Hematopoietic multipotent progenitor cell treated with erythropoietin and hydrocortisone succinate and interleukin-3 and kit ligand, for 15 days (in vitro differentiated cells): ENCODE data around the gene MYO16.

Source experiments
- DNase-seq: peaks from one replicate; pipeline ENCODE4 v3.0.0-alpha.2; 2015; ENCODE audit warnings: low spot score

MYO16 gene

DNA sequence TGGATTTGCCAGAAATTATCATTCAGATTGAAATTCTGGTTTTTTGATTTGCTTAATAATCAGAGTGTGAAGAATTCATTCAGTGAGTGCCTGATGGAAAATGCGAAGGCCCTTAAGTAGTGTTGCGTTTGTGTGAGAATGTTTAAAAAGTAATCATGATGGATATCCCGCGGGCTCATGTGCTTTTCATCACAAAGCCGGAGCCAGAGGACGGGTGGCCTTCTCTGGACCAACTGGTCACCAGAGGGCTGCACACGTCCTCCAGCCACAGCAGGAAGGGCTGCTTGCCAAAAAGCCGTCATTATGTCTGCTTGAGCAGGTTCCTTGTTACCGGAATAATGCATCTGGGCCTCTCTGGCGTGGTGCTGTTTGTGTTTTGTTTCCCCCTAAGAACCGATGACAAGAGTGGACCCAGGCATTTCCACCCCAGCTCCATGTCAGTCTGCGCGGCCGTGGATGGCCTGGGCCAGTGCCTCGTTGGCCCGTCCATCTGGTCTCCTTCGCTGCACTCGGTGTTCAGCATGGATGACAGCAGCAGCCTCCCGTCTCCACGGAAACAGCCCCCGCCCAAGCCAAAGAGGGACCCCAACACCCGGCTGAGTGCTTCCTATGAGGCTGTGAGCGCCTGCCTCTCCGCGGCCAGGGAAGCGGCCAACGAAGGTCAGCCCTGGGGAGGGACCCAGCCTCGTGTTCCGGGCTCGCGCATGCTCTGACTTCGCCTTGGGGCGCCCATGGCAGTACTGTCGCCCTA, 497.7 kb downstream of the MYO16 start:
- DNase-seq: no peak

DNA sequence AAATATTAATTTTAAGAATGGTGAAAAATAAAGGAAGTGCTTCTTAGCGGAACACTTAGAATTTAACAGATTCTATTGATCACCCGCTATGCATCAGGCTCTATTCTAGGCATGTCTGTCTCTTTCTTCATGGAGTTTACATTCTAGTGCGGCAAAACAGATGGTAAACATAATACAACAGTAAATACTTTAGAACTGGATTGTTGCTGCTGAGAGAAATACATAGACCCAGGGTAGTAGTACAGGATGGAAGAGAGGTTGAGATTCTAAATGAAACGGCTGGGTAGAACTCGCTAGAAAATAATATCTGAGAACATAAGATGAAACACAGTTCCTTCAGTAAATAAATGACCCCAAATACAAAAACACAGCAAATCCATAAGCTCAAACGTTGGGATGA, 498.7 kb downstream of the MYO16 start:
- no peak for DNase-seq

DNA sequence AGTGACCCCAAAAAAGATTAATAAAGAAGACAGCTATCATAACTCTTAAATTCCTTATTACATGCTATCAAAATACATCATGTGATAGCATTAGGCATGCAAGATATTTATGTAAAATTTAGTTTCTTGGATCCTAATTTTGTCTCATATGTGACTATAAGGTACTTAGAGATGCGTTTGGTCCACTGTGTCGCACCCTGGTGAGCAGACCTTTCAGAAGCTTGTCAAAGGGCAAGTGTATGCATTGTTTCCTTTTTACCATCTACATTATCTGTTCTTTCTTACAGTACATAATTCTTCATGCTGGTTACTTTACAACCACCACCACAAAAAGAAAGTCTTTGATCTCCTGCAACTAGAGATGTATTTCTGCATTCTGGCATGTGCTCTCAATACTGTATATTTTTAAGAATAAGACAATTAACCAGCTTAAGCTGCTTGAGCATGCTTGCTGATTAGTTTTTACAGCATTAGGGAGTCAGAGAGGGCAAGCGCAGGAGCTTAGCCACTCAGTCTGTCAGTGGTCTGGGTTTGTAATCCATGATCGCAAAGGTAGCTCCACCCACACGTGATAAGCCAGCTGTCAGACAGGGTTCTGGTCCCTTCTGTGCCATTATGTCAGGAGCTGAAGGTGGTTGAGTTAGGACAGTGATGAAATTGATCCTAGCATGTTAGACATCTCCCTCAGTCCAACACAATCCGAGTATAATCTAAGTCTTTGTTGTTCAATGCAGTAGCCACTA, 500.9 kb downstream of the MYO16 start:
- no peak for DNase-seq

DNA sequence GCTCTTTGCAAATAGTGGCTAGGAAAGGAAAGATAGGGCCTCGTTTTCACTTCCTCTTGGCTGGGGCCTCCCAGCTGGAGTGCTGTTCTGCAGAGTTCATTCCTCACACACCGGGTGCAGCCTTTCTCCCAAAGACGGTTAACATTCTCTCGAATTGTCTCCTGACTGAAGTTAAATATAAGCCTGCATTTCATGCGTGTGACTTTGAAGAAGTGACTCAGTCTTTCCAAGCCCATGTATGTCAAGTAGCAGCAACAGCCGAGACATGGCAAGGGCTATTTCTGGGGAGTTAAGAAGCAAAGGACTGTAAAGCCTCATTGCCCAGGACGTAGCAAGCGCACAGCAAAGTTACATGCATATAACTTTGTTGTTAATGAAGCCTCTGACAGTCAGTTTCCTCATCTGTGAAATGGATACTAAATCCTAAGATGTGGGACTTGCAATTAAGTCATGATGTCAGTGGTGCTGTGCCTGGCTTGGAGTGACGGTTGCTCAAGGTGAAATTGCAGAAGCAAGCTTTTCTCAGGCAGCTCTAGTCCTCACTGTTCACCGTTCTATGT, 502.4 kb downstream of the MYO16 start:
- DNase-seq: no peak

DNA sequence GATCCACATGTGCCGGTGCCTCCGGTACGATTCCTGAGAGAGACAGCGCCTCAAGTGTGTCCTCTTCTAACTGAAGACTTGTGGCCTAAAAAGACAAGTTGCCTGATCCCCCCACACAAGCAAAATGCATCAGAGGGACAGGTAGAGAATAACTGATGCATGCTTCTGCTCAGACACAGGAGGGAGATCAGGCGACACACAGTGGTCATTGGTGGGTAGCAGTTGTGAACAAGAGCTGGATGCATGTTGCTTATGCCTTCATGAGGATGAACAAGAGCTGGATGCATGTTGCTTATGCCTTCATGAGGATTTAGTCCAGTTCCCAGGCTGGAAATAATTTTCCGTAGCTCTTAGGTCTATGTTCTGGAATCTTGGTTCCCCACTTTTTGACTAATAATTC, 505.6 kb downstream of the MYO16 start:
- DNase-seq: no peak

DNA sequence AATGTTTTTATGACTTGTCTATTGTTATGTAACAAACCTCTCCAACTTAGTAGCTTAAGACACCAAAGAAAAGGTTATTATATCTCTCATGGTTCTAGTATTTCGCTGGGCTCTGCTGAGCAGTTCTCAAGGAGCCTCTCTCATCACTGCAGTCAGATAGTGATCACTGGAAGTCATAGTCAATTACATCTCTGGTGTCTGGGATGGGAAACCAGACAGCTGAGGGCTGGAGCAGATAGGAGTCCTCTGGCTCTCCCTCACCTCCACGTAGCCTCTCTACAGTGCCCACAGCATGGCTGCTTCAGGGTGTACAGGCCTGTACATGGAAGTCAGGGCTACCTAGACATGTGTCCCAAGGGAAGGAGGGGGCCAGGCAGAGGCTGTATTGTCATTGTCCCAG, 507.5 kb downstream of the MYO16 start:
- DNase-seq: no peak

DNA sequence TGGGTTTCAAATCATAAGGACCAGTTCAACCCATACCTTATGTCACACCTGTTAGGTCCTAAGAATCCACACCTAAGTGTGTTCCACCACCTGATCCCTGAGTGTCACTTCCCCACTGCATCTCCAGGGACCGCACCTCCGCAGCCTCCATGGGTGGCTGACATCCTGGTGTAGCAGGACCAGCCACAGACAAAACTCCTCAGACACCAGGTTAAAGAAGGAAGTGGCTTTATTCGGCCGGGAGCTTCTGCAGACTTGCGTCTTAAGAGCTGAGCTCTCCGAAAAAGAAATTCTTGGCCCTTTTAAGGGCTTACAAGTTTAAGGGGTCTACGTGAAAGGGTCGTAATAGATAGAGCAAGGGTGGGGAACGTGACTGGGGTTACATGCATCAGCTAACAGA, 509.9 kb downstream of the MYO16 start:
- no peak for DNase-seq

DNA sequence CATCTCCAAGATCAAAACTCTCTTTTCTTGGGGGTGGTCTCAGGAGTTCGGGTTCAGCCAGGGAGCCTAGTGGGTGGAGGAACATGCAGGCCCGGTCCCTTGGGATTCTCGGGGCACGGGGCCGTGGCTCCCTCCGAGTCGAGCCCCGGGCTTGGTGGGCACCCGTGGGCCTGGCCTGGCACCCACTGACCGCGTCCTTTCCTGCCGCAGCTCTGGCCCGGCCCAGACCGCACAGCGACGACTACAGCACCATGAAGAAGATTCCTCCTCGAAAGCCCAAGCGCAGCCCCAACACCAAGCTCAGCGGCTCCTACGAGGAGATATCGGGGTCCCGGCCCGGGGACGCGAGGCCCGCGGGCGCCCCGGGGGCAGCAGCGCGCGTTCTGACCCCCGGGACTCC, 510.6 kb downstream of the MYO16 start:
- no peak for DNase-seq

DNA sequence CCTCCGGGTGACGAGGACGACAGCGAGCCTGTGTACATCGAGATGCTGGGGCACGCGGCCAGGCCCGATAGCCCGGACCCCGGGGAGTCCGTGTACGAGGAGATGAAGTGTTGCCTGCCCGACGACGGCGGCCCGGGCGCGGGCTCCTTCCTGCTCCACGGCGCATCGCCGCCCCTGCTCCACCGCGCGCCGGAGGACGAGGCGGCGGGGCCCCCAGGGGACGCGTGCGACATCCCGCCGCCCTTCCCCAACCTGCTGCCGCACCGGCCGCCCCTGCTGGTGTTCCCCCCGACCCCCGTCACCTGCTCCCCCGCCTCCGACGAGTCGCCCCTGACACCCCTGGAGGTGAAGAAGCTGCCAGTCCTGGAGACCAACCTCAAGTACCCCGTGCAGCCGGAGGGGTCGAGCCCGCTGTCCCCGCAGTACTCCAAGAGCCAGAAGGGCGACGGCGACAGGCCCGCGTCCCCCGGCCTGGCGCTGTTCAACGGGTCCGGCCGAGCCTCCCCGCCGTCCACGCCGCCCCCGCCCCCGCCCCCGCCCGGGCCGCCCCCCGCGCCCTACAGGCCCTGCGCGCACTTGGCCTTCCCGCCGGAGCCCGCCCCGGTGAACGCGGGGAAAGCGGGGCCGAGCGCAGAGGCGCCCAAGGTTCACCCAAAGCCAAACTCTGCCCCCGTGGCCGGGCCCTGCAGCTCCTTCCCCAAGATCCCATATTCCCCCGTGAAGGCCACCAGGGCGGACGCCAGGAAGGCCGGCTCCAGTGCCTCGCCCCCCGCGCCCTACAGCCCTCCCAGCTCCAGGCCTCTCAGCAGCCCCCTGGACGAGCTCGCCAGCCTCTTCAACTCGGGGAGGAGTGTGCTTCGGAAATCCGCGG, 511.3 kb downstream of the MYO16 start:
- no peak for DNase-seq

DNA sequence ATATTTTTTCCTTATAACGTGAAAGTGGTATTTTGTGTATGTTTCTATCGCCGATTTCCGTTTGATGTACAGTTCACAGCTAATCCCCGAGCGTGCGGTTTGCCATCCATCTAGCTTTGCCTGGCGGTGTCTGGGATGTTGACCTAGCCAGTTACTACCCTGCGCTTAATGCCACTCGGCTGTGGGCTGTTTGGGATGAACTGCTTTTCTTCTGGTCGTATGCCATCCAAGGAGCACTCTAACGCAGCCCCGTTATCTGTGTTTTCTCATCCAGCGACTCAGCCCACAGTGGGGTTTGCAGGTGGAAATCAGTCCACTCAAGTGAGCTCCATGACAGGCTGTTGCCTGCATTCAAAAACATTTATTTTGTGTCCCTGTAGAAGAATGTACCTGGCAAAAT, 512.3 kb downstream of the MYO16 start:
- no peak for DNase-seq

DNA sequence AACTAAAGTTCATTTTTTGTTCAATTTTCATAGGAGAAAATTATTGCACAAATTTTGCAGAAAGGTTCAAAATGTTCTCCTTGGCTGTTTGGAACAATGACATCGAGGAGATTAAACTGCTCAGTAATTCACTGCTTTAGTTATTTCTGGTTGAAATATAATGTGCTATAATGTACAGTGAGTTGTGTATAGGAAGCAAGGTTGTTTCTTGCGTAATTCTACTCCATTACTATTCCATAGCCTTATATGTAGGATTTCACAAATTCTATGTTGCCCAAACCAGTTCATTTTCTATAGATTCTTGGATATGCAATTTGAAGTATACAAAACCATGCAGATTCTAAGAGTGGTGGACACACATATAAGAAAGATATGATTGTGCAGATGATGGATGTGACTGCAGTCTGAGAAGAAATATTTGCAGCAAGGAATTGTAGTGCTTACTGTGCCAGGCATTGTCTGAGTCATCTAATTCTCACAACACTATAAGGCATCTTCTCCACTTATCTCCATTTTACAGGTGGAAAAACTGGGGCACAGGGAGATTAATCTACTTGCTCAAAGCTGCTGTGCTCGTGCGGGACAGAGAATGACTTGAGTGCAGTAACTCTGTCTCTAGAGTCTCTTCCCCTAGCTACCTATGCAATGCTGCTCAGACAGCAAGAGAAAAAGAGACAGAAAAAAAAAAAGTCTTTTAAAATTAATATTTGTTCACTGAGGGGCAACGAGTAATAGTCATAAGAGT, 515.5 kb downstream of the MYO16 start:
- DNase-seq: no peak

DNA sequence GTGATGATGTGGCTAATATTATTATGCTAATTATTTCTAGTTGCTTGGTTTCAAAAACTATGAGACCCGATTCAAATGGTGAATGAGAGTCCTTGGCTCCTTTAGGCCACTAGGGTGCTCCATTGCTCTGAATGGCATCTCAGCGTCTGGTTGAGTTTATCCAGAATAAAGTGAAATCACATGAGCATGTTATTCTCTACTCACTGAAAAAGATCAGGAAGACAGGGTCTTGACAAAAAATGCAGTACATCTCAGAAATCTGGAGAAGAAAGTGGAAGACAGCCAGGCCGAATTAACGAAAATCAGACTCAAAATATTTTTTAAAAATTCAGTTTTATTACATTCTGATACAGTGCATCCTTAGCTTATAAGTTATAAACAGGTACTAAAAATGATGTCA, 516.2 kb downstream of the MYO16 start:
- no peak for DNase-seq

DNA sequence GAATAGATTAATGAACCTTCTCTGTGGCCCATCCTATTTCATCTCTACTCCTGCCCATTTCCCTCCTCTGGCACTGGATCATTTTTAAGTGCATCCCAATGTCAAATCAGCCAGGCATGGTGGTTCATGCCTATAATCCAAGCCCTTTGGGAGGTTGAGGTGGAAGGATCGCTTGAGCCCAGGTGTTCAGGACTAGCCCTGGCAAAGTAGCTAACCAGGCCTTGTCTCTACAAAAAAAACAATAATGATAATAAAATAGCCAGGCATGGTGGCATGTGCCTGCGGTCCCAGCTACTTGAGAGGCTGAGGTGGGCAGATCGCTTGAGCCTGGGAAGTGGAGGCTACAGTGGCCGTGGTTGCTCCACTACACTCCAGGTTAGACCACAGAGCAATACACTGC, 517.0 kb downstream of the MYO16 start:
- DNase-seq: no peak

DNA sequence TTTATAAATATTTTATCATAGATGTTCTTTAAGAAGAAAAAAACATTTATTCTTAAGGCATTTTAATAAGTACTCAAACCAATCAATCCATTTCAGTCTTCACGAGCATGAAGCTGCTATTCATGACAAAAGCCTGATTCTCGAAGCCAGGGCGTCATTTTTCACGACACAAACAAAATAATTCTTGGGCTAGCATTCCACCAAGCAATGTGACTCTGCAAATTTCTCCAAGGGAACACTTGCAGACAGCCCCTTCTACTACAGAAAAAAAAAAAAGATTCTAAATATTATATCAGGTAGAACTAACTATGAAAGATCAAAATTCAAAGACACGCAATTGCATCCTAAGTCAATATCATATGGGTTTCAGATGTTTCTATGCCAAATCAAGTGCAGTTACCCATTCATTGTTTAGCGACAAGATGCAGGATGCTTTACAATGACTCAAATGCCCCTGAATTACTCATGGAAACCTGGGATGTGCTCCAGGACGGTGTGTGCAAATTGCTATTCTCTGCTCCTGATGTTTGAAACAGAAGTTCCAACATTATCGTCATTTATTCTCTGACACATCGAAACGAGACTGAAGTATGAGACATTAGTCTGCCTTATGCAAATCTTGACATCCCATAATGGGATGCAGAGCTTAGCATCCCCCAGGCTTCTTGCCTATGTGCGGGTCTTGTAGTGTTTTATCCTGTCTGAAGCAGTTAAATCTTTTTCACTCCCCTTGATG, 517.7 kb downstream of the MYO16 start:
- DNase-seq: no peak

DNA sequence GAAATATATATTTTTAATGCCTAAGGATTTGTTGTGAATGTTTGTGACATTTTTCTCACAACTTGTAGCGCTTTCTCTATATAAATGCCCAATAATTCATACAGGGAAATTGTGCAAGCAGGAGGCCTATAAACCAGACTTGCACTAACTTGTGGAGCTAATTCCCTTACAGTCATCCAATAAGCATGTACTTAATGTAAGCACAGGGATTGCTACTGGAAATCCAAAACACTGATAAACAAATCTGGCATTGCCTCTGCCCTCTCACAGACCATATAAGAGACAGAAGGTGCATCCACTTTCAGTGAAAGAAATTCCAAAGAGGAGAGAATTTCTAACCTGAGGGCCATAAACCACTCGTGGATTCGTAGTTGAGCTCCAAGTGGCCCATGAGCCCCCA, 518.8 kb downstream of the MYO16 start:
- no peak for DNase-seq

DNA sequence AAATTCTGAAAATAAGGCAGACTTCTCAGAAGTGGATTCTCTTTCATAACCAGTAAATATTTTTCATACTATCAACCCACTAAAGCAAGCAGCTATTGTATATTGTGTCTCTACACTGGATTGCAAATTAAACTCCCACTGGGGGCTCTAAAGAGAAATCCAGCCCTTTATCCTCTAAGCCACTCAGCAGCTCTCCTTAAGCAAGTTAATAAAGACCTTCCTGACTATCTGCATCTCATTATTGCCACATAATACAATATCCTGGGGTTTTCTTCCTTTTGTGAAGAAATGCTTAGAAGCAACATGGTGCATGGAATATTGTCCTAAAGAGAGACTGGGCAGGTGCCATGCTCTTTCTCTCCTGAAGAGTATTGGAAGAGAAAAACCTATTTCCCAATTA, 521.3 kb downstream of the MYO16 start:
- DNase-seq: no peak

DNA sequence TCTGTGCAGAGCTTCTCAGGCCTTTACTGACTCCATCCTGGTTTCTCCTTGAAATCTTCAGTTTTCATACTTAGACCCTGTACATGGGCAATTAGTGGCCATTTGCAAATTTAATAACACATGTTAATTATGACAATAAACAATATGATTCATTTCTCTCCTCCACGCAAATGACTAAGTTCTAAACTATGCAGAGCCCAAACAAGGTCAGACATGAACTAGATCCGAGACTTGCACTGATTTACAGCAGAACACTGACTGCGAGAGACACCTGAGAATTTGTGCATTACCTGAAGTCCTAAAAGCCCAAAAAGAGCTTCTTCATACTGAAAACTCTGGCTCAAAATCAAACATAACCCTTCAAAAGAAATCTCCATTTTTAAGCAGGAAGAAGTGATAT, 521.8 kb downstream of the MYO16 start:
- DNase-seq: no peak

DNA sequence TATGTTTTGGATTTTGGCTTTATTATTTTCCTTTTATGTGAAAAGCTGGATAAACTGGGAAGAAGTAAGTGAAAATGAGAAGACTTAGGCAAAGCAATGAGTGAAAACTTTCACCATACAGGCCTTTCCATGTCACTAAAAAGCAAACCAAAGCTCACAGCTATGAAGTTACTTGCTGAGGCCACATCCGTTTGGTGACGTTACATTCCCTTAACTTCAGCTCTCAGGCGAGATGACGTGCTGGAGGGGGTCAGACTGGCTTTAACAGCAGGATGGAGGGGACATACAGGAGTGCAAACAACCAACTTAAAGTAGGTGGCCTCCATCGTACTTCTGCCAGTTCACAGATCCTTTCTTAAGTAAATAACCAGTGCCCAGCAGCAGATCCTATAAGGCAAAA, 522.3 kb downstream of the MYO16 start:
- no peak for DNase-seq

DNA sequence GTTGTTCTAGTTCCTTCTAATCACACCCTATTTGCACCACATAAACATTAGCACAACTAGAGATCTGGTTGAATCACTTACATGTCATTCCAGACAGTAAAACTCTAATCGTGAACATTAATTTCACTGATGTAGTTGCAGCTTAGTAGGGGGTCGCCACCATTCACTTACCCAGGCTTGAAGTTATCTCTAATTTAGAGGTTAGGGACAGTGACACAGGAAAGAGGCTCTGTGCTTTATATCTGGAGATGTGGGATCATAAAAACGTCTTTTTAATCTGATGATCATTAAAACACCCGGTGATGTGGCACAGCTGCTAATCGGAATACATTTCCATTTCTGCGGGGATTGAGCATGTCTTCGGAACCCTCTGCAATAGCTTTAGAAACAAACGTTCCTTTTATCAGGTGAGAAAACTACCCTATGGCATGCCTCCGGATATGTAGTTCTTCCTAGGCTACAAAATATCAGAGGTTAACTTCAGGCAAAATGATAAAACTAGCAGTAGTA, 523.0 kb downstream of the MYO16 start:
- no peak for DNase-seq

DNA sequence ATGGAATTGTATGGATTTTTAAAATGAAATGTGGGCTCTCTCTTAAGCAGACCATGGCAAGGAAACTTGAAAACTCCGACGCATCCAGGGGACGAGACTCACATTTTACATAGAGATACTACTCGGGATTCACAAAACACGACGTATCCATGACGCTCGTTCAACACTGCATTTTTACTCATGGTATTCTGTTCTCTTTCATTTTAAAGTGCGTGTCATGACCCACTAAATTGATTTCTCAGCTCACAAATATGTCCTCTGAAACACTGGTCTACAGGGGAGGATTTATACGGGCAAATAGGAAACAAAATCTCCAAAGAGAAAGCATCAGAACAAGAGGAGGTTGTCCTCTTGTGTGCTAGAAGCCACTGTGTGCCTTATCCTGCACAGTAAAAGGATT, 523.5 kb downstream of the MYO16 start:
- DNase-seq: no peak

DNA sequence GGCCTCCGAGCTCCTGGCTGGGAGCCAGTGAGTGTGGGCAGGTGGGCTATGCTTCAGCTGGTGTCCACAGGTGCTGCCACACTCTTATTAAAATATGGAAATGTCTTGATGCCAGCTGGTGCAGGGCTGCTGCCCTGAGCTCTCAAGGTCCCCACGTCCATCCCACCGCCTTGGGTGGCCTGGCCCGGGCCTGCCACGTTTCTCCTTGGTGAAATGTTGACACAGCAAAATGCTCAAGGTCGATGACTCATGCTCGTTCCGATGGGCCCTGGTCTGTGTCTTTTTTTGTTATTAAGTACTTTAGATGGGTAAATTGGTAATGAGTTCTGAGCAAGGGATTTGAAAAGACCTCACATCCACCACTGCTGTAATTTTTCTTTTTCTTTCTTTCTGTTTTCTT, 524.7 kb downstream of the MYO16 start:
- no peak for DNase-seq
